Retinal pigment epithelial cell (primary cell): ENCODE data around the gene SPHK2.

Experiments
- DNase-seq: peaks from one replicate; pipeline ENCODE4 v3.0.0-alpha.2; 2010; ENCODE audit warnings: low read depth
- H3K4me3 ChIP-seq: 2 replicates; pipeline ENCODE4 v1.5.1; 2011; ENCODE audit warnings: mild to moderate bottlenecking, low read length, control low read depth, moderate library complexity
- TF ChIP-seq, protein P1 (sequence below): conservative IDR thresholded peaks from 2 replicates; pipeline ENCODE4 v1.5.1; 2011; ENCODE audit warnings: low read depth, low read length, control low read depth, inconsistent platforms

Gene SPHK2

GRCh38 chr19:48646001-48646721, 26.9 kb downstream of the SPHK2 start, which contains the start of gene CA11:
Gene CA11, minus strand, starts transcription at chr19:48646187. Its CDS starts 555 bp downstream, at chr19:48645632.
- TF ChIP-seq, protein P1, sequence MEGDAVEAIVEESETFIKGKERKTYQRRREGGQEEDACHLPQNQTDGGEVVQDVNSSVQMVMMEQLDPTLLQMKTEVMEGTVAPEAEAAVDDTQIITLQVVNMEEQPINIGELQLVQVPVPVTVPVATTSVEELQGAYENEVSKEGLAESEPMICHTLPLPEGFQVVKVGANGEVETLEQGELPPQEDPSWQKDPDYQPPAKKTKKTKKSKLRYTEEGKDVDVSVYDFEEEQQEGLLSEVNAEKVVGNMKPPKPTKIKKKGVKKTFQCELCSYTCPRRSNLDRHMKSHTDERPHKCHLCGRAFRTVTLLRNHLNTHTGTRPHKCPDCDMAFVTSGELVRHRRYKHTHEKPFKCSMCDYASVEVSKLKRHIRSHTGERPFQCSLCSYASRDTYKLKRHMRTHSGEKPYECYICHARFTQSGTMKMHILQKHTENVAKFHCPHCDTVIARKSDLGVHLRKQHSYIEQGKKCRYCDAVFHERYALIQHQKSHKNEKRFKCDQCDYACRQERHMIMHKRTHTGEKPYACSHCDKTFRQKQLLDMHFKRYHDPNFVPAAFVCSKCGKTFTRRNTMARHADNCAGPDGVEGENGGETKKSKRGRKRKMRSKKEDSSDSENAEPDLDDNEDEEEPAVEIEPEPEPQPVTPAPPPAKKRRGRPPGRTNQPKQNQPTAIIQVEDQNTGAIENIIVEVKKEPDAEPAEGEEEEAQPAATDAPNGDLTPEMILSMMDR, result peak; percentile 82
- peak within 1 kb of the TSS; percentile 51 for H3K4me3 ChIP-seq

DNA sequence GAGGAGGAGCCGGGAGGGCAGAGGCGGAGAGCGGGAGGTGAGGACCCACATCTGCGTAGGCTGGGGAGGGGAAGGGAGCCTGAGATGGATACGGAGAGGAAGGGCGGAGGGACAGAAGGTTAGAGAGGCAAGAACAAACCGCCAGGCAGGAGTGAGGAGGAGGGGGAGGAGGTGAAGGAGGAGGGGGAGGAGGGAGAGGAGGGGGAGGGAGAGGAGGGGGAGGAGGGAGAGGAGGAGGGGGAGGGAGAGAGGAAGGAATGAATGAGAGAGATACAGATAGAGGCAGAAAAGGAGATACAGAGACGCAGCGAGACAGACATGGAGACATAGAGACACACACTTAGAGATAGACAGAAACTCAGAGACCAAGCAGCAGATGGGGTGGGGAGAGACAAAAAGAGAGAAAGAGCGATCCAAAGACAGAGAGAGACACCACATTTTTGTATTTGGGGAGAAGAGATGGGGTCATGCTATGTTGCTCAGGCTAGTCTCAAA, 27.5 kb downstream of the SPHK2 start:
- TF ChIP-seq, protein P1, result no peak
- H3K4me3 ChIP-seq, result no peak overlapping the region
- DNase-seq, result no peak

More at GRCh38 chr19:48646001-48646721, 26.9 kb downstream of the SPHK2 start, which contains the start of gene CA11:
- DNase-seq, result no peak

DNA sequence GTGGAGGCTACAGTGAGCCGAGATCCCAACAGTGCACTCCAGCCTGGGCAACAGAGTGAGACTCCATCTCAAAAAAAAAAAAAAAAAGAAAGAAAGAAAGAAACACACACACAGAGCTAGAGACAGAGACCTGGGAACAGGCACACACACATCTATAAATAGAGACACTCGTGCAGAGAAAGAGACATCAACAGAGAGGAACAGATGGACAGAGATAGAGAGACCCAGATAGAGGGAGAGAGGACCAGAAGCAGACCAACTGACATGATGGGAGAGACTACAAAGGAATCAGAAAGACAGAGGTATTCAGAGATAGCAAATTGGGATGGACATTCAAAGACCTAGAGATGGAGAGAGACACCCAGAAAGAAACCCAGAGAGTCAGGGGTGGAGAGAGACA, 28.8 kb downstream of the SPHK2 start:
- no peak overlapping the region for H3K4me3 ChIP-seq
- no peak for DNase-seq
- TF ChIP-seq, protein P1, result no peak

DNA sequence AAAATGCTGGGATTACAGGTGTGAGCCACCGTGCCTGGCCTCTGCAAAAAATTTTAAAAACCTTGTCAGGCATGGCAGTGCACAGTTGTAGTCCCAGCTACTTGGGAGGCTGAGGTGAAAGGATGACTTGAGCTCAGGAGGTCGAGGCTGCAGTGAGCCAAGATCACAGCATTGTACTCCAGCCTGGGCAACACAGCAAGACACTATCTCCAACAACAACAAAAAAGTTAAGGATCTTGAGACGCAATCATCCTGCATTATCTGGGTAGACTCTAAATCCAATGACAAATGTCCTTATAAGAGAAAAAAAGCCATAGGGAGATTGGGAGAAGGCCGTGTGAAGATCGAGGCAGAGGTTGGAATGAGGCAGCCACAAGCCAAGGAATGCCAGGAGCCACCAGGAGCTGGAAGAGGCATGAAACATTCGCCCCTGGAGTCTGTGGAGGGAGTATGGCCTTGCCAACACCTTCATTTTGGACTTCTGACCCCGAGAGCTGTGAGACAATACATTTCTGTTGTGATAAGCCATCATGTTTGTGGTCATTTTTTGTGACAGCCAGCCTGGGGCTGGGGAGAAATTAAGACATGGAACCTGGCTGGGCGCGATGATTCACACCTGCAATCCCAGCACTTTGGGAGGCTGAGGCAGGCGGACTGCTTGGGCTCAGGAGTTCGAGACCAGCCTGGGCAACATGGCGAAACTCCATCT, 31.8 kb downstream of the SPHK2 start:
- TF ChIP-seq, protein P1, result no peak
- H3K4me3 ChIP-seq, result no peak overlapping the region
- no peak for DNase-seq

GRCh38 chr19:48651683-48652048, 32.4 kb downstream of the SPHK2 start:
- no peak for DNase-seq
- no peak overlapping the region for H3K4me3 ChIP-seq
- TF ChIP-seq, protein P1, result no peak

DNA sequence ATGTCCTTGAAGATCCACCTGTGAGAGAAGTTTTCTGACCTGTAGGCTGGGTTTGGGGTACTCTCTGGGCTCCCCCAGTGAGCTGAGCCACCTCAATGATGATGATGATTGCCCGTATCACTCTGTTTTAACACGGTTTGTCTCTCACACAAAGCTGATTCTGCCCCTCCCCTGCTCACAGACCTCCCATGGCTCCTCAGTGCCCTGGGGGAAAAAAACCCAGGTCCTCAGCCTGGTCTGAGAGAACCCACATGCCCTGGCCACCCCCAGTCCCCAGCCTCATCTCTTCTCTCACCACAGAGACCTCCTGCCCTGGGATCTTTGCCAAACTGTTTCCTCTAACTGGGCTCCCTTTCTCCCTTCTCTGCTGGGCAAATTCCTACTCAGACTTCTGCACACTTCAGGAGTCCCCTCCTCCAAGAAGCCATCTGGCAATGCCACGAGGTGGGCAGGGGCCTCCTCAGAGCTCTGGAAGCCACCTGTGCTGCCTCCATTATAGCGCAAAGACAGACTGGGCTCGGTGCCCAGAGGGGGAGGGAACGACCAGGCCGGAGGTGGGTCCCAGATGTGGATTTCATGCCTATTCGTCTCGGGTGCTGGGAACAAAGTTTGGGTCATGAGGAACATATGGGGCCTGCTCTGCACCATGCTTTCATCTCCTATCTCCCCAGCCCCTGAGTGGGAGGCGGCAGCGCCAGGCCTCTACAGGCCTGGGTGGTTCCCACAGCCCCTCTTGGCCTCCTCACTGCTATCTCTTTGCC, 35.2 kb downstream of the SPHK2 start:
- no peak overlapping the region for H3K4me3 ChIP-seq
- TF ChIP-seq, protein P1, result no peak
- DNase-seq, result no peak
